ENCODE measurements around the gene ABCC9. TPM values are rescaled to one million over a fixed set of nuclear protein-coding genes. Genes with fewer than 3 reads are reported as not detected.
A peak's percentile ranks its signal among the peaks of the same experiment; 100 is the strongest.

ABCC9 gene
- total RNA-seq, 1 donor from 2014 or later: 2.7 TPM

GRCh38 chr12:21773806-21774205, 167.4 kb downstream of the ABCC9 start:
- Mint-ChIP-seq H3K36me3 (ENCODE audit: low read depth) (no peaks in the 10 kb centered on the region), H3K27me3 (ENCODE audit: low read depth) (peaks cover 16% of the 10 kb centered on the region), H3K4me1 (ENCODE audit: low read depth) (peaks cover 9% of the 10 kb centered on the region), H3K4me3 (ENCODE audit: unreplicated experiment) (no peak overlapping the region), H3K9me3 (ENCODE audit: low read depth) (no peaks in the 10 kb centered on the region), H3K27ac (ENCODE audit: unreplicated experiment) (no peak overlapping the region)
- TF ChIP-seq, protein P1, sequence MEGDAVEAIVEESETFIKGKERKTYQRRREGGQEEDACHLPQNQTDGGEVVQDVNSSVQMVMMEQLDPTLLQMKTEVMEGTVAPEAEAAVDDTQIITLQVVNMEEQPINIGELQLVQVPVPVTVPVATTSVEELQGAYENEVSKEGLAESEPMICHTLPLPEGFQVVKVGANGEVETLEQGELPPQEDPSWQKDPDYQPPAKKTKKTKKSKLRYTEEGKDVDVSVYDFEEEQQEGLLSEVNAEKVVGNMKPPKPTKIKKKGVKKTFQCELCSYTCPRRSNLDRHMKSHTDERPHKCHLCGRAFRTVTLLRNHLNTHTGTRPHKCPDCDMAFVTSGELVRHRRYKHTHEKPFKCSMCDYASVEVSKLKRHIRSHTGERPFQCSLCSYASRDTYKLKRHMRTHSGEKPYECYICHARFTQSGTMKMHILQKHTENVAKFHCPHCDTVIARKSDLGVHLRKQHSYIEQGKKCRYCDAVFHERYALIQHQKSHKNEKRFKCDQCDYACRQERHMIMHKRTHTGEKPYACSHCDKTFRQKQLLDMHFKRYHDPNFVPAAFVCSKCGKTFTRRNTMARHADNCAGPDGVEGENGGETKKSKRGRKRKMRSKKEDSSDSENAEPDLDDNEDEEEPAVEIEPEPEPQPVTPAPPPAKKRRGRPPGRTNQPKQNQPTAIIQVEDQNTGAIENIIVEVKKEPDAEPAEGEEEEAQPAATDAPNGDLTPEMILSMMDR (IDR thresholded peaks at IDR 0.05): no peak
- no peak for DNase-seq (ENCODE audit: low spot score)

GRCh38 chr12:21773263-21773741, 167.9 kb downstream of the ABCC9 start:
- H3K36me3 Mint-ChIP-seq (ENCODE audit: low read depth): no peaks in the 10 kb centered on the region
- peaks cover 9% of the 10 kb centered on the region for H3K4me1 Mint-ChIP-seq (ENCODE audit: low read depth)
- H3K27me3 Mint-ChIP-seq (ENCODE audit: low read depth): peaks cover 16% of the 10 kb centered on the region
- H3K4me3 Mint-ChIP-seq (ENCODE audit: unreplicated experiment): no peak overlapping the region
- TF ChIP-seq, protein P1 (IDR thresholded peaks at IDR 0.05): peak; percentile 43
- no peak overlapping the region for H3K27ac Mint-ChIP-seq (ENCODE audit: unreplicated experiment)
- no peaks in the 10 kb centered on the region for H3K9me3 Mint-ChIP-seq (ENCODE audit: low read depth)
- DNase-seq (ENCODE audit: low spot score): no peak

DNA sequence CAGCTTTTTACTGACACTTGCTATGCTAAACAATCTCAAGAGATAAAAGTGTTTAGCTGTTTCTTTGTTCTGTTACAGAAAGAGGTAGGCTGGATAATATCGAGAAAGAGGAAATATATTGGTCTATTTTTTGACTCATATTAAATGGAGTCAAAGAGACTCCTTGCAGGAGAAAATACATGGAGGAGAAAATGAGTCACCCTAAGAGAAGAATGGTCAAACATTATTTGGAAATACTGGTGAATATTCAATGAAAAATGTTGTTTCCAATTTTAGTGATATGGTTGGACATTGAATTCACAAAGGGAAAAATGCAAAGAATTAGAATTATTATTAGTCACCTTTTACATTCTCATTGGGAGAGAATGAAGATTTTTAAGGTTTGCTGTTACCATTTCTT, 169.9 kb downstream of the ABCC9 start:
- TF ChIP-seq, protein P1 (IDR thresholded peaks at IDR 0.05): no peak
- DNase-seq (ENCODE audit: low spot score): no peak
- Mint-ChIP-seq H3K4me1 (ENCODE audit: low read depth) (peaks cover 9% of the 10 kb centered on the region), H3K27me3 (ENCODE audit: low read depth) (peaks cover 14% of the 10 kb centered on the region), H3K4me3 (ENCODE audit: unreplicated experiment) (no peak overlapping the region), H3K36me3 (ENCODE audit: low read depth) (no peaks in the 10 kb centered on the region), H3K27ac (ENCODE audit: unreplicated experiment) (no peak overlapping the region), H3K9me3 (ENCODE audit: low read depth) (no peaks in the 10 kb centered on the region)

- TF ChIP-seq, protein P1 (IDR thresholded peaks at IDR 0.05): no peak
- H3K27ac Mint-ChIP-seq (ENCODE audit: unreplicated experiment): no peak overlapping the region
- H3K4me1 Mint-ChIP-seq (ENCODE audit: low read depth): peaks cover 6% of the 10 kb centered on the region
- H3K36me3 Mint-ChIP-seq (ENCODE audit: low read depth): no peaks in the 10 kb centered on the region
- DNase-seq (ENCODE audit: low spot score): no peak
- no peak overlapping the region for H3K4me3 Mint-ChIP-seq (ENCODE audit: unreplicated experiment)
- H3K27me3 Mint-ChIP-seq (ENCODE audit: low read depth): peaks cover 11% of the 10 kb centered on the region
- no peaks in the 10 kb centered on the region for H3K9me3 Mint-ChIP-seq (ENCODE audit: low read depth)
Measured at GRCh38 chr12:21769307-21769706, 171.9 kb downstream of the ABCC9 start.

DNA sequence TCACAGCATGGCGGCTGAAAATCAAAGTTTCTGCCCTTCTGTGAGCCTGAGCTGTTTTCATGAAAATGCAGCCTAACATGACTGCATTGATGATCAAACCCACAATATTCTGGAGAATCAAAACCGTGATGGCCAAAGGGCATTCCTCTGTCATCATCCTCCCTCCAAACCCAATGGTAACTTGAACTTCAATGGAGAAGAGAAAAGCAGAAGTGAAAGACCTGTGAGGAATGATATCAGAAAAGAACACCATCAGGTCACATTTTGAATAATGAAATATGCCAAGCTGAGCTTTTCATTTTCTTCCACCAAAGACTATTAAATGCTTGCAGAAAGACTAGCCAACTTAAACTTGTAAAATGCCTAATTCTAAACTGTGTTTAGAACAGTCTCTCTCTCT, 174.8 kb downstream of the ABCC9 start:
- Mint-ChIP-seq H3K36me3 (ENCODE audit: low read depth) (no peaks in the 10 kb centered on the region), H3K27ac (ENCODE audit: unreplicated experiment) (no peak overlapping the region), H3K4me1 (ENCODE audit: low read depth) (peaks cover 3% of the 10 kb centered on the region), H3K9me3 (ENCODE audit: low read depth) (no peaks in the 10 kb centered on the region), H3K4me3 (ENCODE audit: unreplicated experiment) (no peak overlapping the region), H3K27me3 (ENCODE audit: low read depth) (peaks cover 3% of the 10 kb centered on the region)
- DNase-seq (ENCODE audit: low spot score): no peak
- TF ChIP-seq, protein P1 (IDR thresholded peaks at IDR 0.05): no peak

All from chondrocyte (in vitro differentiated cells).